Smooth muscle cell of the brain vasculature (primary cell): ENCODE results near the gene ETF1.

Source experiments
- DNase-seq: peaks from one replicate; pipeline ENCODE4 v3.0.0-alpha.2; 2012; ENCODE audit warnings: low read depth, low spot score

ETF1 gene

DNA sequence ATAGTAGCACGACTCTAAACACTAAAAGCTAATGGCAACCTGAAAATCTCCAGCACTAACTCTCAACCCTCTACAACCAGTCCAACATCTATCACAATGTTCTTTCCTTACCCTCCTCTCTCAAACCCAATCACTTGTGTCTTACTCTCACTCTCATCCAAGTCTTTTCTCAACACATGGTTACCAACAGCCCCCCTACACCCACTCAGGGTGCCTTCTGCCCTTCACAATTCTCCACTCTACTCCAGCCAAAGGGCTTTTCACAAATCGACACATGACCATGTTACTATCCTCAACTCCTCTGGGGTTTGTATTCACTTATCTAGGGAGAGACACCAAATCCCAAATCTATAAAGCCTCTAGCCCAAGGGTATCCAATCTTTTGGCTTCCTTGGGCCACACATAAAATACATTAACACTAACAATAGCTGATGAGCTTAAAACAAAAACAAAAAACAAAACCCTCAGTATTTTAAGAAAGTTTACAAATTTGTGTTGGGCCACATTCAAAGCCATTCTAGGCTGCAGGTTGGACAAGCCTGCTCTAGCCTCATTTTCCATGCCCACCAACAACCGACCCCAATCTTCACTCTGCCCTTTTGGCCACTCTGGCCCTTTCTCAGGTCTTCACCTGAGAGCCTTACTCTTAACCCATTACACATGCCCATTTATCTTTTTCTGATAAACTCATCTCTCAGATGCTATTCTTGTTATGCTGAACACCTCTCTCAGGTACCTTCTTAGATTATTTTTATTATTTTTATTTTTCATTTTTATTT is 20.5 kb upstream of the ETF1 start:
- DNase-seq = no peak

DNA sequence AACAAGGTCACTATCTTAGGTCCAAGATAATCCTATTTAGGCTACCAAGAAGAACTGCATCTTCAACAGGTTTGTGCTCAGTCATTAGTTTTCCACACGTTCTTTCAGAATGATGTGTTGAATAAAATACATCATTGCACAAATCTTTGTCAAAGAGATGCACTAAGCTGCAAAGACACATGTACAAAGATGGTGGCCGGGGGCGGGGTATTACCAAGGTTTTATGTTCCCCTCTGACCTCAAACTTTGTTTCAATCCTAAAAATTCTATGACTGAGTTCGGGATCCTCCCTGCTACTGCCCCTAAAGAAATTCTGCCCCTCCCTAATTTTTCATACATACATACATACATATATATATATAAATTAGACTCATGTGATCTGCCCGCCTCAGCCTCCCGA is 17.9 kb upstream of the ETF1 start:
- no peak for DNase-seq

- no peak for DNase-seq
Observed at GRCh38 chr5:138559937-138560336, 16.9 kb upstream of the ETF1 start.

DNA sequence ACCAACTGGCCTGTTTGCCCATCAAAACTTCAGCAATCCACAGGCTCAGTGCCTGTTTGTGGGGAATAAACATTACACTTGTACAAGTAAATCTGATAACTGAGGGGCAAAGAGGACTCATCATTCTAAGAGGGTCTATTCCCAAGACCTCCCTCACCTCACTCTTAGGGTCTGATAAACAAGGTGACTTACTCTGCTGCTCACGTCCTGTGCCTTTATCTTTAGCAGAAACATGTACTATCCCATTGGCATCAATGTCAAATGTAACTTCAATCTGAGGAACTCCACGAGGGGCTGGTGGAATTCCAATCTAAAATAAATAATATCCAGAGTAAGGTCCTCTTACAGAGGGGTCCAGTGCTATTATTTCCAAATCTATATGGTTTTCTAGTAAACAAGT is 14.6 kb upstream of the ETF1 start:
- no peak for DNase-seq

DNA sequence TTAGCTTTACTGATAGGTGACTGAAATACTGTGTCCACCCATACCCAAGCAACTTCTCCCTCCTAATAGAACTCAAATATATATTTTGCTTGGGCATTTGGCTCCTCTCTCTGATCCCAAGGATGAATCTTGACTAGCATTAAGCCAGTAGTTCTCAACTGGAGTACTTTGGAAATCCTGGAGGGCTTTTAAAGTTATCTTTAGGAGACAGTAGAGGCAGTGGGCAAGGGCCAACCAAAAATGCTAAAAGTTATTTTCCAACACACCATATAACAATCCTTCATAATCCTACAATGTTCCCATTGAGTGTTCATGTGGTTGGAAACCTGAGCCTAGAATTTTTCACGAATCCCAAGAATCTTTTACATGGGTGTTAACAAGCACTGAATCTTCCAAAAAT is 11.1 kb upstream of the ETF1 start:
- no peak for DNase-seq

GRCh38 chr5:138553437-138554095 is 10.5 kb upstream of the ETF1 start:
- no peak for DNase-seq

DNA sequence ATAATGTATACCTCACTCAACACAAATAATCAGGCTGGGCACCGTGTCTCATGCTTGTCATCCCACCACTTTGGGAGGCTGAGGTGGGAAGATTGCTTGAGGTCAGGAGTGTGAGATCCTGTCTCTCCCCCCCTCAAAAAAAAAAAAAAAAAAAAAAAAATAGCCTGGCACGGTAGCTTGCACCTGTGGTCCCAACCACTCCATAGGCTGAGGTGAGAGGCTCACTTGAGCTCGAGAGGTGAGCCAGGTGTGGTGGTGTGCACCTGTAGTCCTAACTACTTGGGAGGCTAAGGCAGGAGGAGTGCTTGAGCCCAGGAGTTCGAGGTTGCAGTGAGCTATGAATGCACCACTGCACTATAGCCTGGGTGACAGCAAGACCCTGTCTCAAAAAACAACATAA is 9.6 kb upstream of the ETF1 start:
- no peak for DNase-seq

DNA sequence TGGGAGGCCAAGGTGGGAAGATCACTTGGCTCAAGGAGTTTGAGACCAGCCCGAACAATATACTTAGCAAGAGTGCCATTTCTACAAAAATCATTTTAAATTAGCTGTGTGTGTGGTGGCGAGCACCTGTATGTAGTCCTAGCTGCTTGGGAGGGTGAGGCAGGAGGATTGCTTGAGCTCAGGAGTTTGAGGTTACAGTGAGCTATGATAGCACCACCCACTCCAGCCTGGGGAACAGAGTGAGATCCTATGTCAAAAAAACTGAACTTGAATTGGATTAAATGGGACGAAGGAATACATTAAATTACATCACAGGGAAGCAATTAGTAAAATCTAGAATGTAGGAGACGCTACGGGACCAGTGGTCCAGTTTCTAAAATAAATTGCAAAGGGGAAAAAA is 6.4 kb upstream of the ETF1 start:
- DNase-seq = no peak

- DNase-seq = no peak
Observed at GRCh38 chr5:138545919-138546562, 3.0 kb upstream of the ETF1 start.

DNA sequence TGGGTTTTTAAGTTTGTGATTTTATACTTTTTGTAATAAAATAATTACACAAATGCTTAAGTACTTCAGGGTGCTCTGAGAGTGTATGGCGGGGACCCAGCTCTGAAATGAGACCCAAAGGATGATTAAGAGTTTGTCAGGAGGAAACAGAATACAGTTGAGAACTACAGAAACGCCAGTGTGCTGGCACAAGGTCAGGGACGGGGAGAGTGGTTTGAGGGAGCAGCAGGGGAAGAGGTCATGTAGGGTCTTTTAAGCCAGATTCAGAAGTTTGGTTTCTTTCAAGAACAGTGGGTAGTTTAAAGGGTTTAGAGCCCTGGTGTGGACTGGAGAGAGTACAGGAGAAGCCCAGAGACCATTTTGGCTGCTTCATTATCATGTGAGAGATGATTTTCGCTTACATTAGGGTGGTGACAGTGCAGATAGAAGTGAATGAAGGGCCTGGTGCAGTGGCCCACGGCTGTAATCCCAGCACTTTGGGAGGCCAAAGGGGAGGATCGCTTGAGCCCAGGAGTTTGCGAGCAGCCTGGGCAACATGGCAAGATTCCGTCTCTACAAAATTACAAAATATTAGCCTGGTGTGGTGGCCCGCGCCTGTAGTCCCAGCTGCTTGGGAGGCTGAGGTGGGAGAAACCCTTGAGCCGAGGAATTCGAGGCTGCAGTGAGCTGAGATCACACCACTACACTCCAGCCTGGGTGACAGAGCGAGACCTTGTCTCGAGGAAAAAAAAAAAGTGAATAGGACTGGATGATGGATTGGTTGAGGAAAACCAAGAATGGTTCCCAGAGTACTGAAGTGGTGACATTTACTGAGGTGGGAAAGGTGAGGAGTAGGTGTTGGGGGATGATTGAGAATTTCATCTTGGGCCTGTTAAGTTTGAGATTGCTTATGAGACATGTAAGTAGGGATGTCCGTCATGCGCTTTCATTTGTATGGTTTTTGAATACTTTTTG is 1.4 kb upstream of the ETF1 start:
- DNase-seq = no peak

DNA sequence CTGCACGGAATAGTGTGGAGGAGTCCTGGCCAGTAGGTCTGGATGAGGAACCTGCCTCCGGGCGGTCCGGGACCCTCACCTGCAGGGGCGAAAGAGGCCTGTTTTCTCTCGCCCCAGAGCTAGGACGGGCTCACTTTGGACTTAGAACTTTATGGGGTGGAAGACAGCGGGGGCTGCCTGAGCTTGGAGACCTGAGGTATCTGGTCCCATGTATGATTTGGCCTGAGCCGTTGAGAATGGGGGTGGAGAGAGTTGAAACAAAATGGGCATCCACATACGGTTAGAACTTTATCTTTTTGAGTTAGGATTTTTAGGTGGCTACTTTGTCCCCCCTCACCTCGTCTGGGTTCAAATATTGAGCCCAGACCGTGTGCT is 681 bp upstream of the ETF1 start:
- no peak for DNase-seq

DNA sequence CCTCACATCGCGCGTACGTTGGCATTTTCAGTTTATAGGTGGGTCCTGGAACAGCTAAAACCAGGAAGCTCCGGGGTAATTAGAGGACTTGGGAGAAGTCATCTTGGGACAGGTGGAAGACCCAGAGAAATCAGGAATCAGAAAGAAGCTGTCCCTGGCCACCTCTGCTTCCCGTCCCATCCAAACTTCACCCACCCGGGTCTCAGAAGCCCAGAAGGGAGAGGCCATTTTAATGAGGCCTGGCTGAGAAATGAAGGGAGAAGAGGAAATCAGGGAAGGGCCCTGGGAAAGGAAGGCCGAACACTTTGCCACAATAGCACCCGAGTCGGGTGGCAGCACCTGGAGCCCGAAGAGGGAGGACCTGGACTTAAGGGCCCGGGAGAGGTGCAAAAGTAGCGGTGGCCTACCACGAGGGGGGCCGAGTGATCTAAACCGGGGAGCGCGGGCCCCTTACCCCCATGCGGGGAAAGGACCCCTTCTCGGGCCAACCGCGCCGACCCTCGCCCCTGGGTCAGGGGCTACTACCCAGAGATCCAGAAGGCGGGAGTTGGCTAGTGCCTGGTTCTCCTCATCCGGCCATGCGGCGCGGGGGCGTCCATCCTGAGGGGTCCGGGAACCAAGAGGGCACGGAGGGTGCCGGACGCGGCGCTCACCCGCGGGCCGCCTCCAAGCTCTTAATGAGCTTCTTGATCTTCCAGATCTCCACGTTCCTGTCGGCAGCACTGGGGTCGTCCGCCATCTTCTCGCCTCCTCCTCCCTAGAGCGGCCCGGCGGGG is 668 bp downstream of the ETF1 start:
- DNase-seq = no peak

DNA sequence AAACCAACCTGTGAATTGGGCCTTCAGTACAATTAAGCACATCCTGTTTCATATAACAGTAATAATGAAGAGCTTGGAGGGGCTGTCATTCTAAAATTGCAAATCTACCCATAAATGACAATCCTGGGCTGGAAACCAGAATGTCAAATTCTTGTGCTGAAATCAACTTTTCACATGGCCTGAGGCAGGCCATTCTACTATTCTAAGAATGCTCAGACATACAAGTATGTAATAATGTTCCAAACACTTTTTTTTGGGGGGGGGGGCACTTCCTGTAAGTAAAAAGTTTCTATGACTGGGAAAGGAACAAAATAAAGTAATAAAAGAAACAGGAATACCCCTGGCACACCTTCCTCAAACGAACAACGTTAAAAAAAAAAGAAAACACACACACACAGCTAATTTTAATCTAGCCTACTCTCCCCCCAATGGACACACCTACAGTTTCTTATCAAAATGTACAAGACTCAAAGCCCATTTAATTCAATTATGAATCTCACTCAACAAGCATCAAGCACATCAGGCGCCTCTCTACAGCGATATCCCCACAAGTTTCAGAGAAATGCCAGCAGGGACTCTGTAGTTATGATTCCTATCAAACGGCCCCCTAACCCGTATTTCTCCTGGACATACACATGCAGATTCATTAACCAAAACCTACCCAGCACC is 1.4 kb downstream of the ETF1 start:
- no peak for DNase-seq

DNA sequence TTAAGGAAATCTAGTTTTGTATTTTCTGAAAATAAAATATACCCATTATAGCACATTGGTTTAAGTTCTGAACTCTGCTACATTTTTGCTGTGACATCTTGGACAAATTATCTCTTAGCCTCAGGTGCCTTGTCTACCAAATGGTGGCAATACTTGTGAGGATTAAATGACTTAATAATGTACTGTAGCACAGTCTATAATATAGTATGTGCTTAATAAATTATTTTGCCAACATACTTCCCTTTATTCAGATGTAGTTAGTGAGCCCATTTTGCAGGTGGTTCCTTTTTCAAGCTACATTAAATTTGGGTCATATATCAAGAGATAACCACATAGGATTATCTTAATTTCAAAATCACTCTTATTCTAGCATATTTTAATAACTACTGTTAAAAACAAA is 3.2 kb downstream of the ETF1 start:
- no peak for DNase-seq

- no peak for DNase-seq
Observed at GRCh38 chr5:138538943-138539627, 4.0 kb downstream of the ETF1 start.

GRCh38 chr5:138536665-138537315 is 6.2 kb downstream of the ETF1 start:
- no peak for DNase-seq

DNA sequence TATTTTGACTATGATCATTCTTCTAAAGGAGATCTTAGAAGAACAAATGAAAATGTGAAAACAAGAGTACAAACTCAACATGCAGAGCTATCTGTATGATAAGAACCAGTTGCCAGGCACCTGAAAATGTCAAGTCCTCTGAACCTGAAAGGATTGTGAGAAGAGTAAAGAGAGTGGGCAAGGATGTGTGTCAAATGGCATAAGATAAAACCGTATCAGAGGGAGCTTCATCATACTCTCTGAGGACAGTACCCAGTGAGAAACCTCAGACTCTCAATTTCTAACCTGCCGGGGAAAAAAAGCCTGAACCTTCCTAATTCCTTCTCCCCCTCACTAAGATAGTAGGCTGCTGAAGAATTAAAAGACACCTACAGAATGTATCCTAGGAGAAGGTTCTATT is 6.8 kb downstream of the ETF1 start:
- DNase-seq = no peak

DNA sequence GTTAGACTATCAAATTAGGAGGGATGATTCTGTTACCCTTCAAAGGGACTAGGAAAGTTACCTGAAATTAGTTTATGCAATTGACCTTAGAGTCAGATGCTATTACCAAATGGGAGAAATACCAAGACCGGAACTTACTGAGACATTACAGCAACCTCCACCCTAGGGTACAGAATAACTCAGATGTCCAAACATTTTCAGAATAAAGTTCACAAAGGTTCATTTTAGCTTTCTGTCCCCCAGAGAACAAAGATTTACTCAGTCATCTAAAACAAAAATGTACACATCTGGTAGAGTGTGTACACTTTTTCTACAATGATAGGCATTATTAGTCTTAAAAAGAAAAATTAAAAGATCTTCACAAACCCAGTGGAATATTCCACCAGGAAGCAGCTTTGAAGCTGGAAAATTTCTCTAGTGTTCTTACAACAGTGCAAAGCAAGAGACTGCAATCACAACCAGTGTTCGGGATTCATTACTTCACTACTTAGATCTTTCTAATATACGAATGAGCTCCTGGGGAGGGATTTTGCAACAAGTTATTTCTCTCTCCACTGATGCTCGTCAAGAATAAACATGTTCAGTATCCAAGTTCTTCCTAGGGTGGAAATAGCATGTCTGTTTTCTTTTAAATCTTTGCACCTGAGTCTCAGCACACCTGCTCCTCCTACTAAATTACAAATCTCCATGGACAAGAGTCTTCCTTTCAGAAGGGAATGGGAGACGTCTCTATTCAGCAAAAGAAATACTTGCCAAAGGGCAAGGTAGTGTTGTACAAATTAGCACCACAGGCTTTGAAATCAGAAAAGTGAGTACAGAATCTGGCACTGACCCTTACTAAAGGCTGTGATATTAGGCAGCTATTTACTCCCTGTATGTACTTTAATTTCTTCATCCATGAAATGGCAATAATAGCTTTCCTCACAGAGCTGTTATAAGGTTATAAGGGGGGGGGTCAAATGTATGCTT is 8.8 kb downstream of the ETF1 start:
- no peak for DNase-seq
